Duodenal mucosa (tissue), 2 donors: ENCODE measurements around the gene LMBRD1.

ENCODE experiments used
- H3K27ac ChIP-seq: one replicate; pipeline ENCODE4 v1.7.0; 2013; ENCODE audit warnings: low read depth, low read length
- H3K27me3 ChIP-seq, 2 donors: one replicate each; pipeline ENCODE4 v1.7.0; 2013; ENCODE audit warnings: low read length in 2 of 2, control low read depth in 1 of 2; ENCODE audit not compliant: insufficient read depth in 2 of 2, control insufficient read depth in 1 of 2
- H3K36me3 ChIP-seq, 2 donors: one replicate each; pipeline ENCODE4 v1.7.0; 2013; ENCODE audit warnings: low read length in 2 of 2, control low read depth in 1 of 2; ENCODE audit not compliant: insufficient read depth in 2 of 2, control insufficient read depth in 1 of 2
- H3K4me1 ChIP-seq, 2 donors: one replicate each; pipeline ENCODE4 v1.7.0; 2013; ENCODE audit warnings: low read length in 2 of 2, control low read depth in 1 of 2; ENCODE audit not compliant: insufficient read depth in 2 of 2, control insufficient read depth in 1 of 2
- H3K4me3 ChIP-seq, 2 donors: one replicate each; pipeline ENCODE4 v1.7.0; 2013; ENCODE audit warnings: low read length in 2 of 2, low read depth in 1 of 2
- H3K9ac ChIP-seq, 2 donors: one replicate each; pipeline ENCODE4 v1.7.0; 2013; ENCODE audit warnings: low read length in 2 of 2, low read depth in 1 of 2
- H3K9me3 ChIP-seq, 2 donors: one replicate each; pipeline ENCODE4 v1.7.0; 2013; ENCODE audit warnings: low read length in 2 of 2, control low read depth in 1 of 2; ENCODE audit not compliant: control insufficient read depth in 1 of 2

LMBRD1 gene

DNA sequence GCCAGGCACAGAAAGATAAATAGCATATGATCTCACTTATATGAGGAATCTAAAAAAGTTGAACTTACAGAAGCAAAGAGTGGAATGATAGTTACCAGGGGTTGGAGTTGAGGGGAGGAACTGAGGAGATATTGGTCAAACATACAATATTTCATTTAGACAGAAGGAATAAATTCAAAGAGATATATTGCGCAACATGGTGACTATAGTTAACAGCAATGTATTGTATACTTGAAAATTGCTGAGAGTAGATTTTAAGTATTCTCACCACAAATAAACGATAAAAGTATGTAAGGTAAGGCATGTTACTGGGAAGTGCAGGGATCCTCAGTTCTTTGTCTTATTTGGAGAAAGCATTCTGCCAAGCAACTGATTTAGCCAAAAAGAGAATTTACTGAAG, 171.9 kb downstream of the LMBRD1 start:
- Histone ChIP-seq H3K4me3 (no peak overlapping the region), H3K9me3 (no peaks in the 10 kb centered on the region), H3K9ac (no peak overlapping the region), H3K27ac (no peak overlapping the region), H3K27me3 (no peaks in the 10 kb centered on the region), H3K36me3 (no peaks in the 10 kb centered on the region), H3K4me1 (no peaks in the 10 kb centered on the region)
